ENCODE results near the gene ARIH1.
"Not testable (repeated sequence)": the region's sequence is repeated elsewhere in the genome, so short reads cannot be mapped to it uniquely, and the experiment has no call there.

Gene ARIH1, protein sequence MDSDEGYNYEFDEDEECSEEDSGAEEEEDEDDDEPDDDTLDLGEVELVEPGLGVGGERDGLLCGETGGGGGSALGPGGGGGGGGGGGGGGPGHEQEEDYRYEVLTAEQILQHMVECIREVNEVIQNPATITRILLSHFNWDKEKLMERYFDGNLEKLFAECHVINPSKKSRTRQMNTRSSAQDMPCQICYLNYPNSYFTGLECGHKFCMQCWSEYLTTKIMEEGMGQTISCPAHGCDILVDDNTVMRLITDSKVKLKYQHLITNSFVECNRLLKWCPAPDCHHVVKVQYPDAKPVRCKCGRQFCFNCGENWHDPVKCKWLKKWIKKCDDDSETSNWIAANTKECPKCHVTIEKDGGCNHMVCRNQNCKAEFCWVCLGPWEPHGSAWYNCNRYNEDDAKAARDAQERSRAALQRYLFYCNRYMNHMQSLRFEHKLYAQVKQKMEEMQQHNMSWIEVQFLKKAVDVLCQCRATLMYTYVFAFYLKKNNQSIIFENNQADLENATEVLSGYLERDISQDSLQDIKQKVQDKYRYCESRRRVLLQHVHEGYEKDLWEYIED

DNA sequence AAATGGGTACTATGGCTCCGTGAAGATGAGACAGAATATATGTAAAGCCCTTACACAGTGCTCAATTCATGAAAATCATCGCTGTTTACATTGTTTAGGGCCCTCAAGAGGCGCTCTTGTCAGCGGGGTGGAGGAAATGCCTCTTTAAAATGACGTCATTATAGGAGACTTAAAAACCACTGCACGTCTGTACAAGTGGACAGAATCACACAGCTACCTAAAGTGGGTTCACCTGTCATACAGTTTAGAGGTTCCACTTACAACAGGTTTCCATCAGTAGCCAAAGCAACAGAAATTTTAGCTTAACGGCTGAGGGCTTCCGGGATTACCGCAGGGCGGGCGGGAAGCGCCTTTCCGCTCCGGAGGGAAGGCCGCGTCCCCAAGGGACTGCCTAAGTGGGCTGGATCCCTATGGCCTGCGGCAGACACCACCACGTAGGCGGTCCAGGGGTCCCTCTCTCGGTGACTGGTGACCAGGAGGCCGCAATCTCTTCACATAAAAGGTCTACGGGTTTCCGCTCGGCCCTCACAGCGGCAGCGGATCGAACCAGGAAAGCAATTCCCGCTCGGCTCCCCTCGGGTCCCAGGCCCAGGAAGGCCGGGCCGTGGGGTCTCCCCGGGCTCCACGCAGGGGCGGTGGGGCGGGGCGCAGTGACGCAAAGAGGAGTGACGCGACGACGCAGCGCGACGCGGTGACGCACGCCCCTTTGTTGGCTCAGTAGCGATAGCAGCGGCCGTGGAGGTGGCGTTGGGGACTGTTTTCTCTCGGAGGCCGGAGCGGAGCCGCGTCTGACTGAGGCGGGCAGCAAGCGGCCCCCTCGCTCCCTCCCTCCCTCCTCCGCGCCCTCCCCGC is at the start of gene ARIH1:
Gene ARIH1, plus strand, starts transcription at position 717 of the 852 bp plus-strand sequence. CDS start 310 bp downstream, outside the sequence.
- DNase-seq = peak; percentile 85

DNA sequence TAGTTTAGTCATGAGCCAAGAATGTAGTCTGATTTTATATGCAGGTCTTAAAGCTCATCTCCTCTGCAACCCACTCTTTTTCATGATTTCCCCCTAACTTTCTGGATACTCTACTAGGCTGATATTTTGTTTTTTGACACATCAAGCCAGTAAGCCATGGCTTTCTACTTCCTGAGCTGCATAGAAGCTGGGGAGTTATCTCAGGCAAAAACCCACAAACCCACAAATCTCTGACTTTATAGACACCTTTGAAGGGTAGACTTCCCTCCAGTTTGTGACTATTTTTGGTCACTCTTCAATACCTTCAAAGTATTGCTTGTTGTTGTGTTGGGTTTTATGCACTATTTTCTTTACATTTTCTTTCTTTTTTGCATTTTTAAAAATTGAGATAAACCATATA is 47.4 kb upstream of the ARIH1 start:
- no peak for DNase-seq

DNA sequence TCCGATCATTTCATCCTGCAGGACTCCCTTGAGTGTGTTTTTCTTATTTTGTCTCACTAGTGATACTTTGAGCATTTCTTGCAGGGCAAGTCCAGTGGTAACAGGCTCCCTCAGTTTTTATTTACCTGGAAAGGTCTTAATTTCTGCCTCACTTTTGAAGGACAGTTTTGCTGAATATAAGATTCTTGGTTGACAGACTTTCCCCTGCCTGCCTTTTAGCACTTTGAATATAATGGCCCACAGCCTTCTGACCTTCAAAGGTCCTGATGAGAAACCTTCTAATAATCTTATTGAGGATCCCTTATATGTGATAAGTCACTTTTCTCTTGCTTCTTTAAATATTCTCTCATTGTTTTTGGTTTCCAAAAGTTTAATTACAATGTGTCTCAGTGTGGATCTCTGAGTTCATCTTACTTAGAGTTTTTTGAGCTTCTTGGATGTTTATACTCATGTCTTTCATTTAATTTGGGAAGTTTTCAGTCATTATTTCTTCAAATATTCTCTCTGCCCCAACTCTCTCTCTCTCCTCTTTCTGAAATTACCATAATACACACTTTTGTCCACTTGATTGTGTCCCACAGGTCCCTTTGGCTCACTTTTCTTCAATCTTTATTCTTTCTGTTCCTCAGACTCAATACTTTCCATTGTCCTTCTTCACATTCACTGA is 36.3 kb upstream of the ARIH1 start:
- DNase-seq = no peak

DNA sequence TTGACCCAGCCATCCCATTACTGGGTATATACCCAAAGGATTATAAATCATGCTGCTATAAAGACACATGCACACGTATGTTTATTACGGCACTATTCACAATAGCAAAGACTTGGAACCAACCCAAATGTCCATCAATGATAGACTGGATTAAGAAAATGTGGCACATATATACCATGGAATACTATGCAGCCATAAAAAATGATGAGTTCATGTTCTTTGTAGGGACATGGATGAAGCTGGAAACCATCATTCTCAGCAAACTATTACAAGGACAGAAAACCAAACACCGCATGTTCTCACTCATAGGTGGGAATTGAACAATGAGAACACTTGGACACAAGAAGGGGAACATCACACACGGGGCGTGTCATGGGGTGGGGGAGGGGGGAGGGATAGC is 31.3 kb upstream of the ARIH1 start:
- DNase-seq = not testable (repeated sequence)

DNA sequence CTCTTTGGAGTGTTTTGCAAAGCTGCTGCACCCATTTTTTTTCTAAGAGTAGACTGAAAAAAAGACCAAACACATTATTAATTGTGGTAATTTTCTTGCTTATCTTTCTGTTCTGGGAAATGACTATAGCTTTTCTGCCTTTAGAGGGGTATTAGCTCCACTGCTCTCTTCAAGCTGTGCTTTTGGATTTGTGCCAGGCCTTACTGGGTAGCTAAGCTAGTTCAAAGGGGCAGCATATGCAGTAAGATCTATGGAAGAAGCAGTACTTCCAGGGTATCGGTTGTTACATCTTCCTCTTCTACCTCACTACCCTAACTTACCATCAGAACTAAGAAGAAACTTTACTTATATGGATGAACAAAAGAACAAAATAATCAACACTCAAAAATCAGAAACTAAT is 28.7 kb upstream of the ARIH1 start:
- no peak for DNase-seq

DNA sequence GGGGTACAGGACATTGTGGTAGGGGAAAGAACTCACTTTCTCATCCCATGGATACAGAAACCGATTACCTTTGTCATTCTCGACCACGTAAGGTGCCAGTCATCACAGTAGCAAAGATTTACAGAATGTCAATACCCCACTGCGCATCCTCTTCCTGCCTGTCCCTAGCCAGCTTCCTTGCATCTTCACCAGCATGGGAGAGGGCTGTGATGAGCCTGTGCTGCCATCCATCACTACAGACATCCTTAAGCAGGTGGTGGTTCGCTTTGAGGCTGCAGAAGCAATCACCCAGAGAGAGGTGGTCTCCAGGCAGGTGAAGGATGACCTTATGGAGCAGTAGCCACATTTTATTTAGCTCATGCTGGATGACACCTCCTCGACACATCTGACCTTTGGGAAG is 23.3 kb upstream of the ARIH1 start:
- DNase-seq = no peak

DNA sequence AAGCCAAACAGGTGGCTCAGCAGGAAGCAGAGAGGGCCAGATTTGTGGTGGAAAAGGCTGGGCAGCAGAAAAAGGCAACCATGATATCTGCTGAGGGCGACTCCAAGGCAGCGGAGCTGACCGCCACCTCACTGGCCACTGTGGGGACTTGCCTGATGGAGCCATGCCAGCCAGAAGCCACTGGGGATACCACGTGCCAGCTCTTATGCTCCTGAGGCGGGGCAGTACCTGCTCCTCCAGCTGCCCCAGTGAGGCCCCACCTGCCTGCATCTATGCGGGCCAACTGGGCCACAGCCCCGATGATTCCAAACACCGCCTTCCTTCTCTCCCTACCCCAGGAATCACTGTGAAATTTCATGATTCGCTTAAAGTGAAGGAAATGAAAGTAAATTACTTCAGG is 22.9 kb upstream of the ARIH1 start:
- DNase-seq = no peak

DNA sequence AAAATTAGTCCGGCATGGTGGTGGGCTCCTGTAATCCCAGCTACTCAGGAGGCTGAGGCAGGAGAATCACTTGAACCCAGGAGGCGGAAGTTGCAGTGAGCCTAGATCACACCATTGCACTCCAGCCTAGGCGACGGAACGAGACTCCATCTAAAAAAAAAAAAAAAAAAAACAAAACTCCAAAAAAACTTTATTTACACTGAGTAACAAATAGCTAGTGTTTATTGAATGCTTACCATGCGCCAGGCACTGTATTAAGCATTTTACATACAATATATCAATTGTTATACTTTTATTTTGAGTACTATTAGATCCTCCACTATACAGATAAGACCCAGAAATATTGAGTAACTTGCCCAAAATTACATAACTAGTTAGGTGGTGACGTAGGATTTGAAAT is 17.4 kb upstream of the ARIH1 start:
- DNase-seq = no peak

DNA sequence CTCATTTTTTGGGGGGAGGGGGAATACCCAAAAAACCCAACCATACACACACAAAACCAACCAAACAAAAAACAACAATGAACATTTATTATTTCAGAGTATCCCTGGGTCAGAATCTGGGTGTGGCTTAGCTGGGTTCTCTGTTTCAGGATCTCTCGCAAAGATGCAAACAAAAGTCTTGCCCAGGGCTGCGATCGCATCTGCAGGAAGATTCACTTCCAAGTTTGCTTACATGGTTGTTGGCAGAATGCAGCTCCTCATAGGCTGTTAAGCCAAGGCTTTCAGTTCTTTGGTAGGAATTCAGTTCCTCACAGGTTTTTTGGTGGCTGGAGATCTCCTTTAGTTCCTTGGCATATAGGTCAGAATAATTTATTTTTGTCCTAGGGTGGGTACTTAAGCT is 13.7 kb upstream of the ARIH1 start:
- DNase-seq = no peak

DNA sequence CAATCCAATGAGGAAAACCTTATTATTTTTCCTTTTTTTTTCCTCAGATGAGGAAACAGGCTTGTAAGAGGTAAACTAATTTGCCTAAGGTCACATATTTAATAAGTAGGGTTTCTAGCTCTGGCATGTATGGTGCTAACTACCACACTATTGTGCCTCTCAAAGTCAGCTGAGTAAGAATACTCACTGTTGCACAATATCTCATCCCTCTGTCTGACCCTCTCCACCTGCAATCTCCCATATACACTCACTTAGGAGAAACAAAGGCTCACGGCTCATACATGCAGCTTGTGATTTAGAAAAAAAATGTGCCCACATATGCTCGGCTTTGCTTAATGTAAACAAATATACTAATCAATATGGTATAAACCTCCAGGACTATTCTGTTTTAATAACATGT is 10.4 kb upstream of the ARIH1 start:
- DNase-seq = no peak

DNA sequence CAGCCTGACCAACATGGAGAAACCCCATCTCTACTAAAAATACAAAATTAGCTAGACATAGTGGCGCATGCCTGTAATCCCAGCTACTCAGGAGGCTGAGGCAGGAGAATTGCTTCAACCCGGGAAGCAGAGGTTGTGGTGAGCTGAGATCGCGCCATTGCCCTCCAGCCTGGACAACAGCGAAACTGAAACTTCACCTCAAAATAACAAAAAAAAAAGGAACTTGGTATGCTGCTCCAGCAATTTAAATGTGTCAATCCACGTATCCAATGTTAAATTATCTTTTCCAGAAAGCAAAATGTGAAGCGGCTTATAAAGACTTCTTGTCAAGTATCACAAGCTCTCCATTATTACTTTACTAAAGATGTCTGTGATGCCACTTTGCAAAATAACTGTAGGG is 9.9 kb upstream of the ARIH1 start:
- no peak for DNase-seq

DNA sequence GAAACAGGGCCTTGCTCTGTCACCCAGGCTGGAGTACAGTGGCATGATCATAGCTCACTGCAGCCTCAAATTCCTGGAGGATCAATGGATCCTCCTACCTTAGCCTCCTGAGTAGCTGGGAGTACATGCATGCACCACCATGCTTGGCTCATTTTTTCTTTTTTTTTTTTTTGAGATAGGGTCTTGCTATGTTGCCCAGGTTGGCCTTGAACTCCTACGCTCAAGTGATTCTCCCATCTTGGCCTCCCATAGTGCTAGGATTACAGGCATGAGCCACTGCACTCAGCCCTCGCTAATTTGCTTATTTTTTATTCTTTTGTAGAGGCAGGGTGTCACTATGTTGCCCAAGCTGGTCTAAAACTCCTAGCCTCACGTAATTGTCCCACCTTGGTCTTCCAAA is 6.0 kb upstream of the ARIH1 start:
- no peak for DNase-seq

DNA sequence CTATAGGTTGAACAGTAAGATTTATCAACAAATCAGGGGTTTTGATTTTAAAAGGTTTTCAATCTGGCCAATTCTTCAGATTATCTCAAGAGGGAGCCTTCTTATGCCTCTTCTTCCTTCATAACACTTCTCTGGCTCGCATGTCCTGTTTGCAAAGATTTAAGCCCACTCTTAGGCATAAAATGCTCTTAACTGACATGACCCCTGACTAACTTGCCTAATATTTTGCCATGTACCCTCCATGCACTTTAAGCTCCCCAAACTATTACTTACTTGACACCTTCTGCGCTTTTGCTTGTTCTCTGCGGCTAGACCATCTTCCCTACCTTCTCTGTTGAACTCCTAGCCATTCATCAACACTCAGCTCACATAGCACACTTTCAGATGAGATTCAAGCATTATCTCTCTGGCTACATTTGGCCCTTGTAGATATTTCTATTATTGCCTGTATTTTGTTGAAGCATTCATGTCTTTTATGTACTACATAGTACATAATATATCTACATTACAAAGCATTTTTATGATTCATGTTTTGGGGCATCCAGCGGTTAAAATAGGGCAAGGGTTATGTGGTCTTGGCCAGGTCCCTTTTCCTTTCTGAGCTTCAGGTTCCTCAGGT is 1.0 kb upstream of the ARIH1 start:
- DNase-seq = no peak

DNA sequence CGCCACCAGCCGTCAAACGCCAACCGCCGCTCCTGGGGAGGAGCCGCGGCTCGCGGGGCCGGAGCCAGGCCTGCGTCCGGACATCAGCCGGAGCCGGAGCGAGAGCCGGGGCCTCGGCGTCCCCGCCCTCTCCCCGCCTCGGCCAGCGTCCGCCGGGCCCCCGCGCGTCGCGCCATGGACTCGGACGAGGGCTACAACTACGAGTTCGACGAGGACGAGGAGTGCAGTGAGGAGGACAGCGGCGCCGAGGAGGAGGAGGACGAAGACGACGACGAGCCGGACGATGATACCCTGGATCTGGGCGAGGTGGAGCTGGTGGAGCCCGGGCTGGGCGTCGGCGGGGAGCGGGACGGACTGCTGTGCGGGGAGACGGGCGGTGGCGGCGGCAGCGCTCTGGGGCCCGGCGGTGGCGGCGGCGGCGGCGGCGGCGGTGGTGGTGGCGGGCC is 359 bp downstream of the ARIH1 start:
- DNase-seq = no peak

DNA sequence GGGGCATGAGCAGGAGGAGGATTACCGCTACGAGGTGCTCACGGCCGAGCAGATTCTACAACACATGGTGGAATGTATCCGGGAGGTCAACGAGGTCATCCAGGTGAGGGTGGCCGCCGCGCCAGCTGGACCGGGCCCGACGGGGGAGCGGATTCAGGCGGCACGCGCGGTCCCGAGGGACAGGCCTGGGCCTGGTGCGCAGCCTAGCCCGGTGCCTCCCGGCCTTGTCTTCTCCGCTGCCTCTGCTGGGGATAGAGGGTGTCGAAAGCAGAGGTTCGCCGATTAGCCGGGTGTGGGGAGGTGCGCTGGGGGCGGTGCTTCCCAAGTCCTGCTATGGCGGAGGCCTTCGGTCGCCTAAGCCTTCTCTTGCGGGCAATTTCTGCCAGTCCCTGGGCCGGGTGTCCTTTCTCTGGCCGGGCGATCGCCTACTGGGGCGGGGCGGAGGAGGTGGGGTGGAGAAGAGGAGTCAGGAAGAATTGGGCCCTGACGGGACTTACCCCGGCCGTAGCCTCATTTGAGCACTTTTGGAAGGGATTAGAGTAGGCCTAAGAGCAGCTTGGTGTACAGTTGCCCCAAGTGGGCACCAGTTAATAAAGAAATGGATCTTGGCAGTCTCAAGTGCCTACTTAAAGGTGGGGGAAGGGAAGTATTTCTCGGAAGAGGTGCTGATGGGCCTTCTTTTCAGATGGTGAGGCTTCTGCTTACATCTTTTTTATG is 940 bp downstream of the ARIH1 start:
- DNase-seq = peak; percentile 16

DNA sequence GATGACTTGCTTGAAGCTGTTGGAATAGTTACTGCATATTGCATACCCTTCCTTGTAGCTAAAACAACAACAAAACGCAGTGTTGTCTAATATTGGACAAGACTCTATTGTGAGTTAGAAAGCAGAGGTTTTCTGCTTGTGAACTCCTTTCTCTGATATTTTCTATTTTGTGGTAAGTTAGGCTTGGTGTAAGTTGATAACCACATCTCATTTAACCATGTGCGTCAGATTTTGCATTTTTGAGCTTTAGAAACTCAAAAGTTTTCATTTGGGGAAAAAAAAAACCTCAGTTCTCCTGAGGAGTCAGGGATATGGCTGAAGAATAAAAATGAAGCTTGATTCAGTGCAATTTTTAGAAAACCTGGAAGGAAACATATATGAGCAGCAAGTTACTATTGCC is 1.5 kb downstream of the ARIH1 start:
- no peak for DNase-seq

DNA sequence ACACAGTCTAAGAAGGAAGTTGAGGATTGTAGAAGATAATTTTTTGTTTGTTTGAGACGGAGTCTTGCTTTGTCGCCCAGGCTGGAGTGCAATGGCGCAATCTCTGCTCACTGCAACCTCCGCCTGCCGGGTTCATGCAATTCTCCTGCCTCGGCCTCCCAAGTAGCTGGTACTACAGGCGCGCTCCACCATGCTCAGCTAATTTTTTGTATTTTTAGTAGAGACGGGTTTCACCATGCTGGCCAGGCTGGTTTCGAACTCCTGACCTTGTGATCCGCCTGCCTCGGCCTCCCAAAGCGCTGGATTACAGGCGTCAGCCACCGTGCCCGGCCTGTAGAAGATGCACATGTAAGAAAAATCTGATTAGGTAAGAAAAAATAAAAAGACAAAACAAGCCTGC is 2.2 kb downstream of the ARIH1 start:
- not testable (repeated sequence) for DNase-seq

DNA sequence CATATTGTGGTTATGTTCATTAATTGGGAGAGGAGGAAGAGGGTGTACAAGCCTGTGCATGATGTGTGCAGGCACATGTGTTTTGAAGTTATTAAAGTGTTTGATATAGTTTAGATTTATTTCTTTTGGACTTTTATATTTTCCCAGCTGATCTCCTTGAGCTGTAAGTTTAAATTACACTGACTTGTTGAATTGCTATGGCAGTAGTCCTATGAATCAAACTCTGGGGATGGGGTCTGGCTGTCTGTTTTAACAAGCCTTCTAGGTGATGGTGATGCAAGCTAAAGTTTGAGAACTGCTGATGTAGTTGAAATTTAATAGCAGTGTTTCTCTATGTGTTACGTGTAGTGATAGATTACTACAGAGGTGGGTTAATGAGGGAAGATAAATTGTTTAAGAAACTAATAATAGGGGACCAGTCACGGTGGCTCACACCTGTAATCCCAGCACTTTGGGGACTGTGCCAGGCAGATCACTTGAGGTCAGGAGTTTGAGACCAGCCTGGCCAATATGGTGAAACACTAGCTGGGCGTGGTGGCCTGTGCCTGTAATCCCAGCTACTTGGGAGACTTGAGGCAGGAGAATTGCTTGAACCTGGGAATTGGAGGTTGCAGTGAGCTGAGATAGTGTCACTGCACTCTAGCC is 7.0 kb downstream of the ARIH1 start:
- DNase-seq = no peak

DNA sequence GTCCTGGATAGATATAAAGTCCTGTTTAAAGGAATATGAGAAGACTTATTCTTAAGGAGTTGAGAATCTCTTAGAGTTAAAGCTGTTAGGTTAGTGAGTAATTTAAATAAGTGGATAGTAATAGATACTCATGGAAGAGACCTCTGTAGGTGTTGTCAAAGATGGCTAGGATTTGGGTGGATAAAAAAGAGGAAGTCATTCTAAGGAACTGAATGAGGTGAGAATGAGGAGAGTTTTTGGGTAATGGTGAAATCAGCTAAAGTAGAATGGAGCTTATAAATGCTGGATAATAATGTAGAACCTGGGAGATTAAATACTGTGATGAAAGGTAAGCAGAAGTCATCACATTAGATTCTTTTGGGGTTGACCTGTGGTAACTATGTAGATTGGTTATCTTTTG is 8.1 kb downstream of the ARIH1 start:
- DNase-seq = no peak

DNA sequence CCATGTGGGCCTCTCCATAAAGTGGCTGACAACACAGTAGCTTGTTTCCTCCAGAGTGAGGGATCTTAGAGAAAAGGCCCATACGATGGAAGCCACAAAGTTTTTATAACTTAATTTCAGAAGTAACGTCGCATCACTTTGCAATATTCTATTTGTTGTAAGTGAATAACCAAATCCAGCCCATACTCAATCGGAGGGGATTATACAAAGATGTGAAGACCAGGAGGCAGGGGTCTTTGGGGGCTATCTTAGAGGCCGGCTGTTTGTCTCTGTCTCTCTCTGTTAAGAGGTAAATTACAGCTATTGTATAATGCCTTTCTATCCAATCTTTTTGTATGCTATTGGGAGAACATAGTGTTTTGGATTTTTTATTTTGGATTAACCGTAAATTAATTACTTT is 9.1 kb downstream of the ARIH1 start:
- DNase-seq = no peak

DNA sequence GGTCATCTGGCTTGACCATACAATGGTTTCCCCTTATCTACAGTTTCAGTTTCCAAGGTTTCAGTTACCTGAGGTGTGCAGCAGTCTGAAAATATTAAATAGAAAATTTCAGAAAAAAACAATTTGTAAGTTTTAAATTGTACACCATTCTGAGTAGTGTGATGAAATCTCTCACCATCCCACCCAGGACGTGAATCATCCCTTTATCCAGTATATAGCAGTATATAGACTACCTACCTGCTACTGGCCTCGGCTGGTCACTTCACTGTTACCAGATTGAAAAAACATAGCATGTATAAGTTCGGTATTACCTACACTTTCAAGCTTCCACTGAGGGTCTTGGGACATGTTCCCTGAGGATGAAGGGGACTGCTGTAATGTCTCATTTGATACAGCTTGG is 12.0 kb downstream of the ARIH1 start:
- DNase-seq = no peak
